ENCODE data around the gene CCDC190. TPM values are rescaled to one million over a fixed set of nuclear protein-coding genes. Genes with fewer than 3 reads are reported as not detected.

The CCDC190 gene
- total RNA-seq, 4 donors from 2014 or later: 0.40 to 0.89 TPM; not detected in 2

DNA sequence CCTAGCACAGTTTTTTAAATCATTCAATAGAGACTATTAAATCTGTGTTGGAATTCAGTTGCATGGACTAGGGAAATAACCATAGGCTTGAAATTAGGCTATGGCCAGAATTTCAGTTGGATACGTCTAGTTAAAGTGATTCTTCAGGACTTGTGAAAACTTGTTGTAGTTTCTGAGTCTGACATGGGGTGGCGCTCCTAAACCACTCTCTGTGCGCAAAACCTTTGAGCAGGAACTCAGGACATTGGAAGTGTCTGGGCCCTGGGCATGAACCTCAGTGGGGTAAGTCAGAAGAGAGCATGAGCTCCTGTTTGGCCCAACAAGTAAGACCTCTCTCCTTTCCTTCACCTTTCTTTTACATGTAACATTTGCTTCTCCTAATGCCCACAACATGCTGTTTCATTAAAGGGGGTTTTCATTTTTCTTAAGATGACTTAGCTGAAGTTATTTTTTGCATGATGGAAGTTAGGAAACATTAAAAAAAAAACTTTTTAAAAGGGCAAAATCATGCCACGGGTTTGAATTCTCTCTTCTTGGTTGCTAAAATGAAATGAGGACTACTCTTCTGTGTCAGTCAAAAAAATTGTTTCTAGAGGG is 17.1 kb upstream of the CCDC190 start:
- no peak for TF ChIP-seq POLR2A (IDR thresholded peaks at IDR 0.05)
- TF ChIP-seq, protein P1, sequence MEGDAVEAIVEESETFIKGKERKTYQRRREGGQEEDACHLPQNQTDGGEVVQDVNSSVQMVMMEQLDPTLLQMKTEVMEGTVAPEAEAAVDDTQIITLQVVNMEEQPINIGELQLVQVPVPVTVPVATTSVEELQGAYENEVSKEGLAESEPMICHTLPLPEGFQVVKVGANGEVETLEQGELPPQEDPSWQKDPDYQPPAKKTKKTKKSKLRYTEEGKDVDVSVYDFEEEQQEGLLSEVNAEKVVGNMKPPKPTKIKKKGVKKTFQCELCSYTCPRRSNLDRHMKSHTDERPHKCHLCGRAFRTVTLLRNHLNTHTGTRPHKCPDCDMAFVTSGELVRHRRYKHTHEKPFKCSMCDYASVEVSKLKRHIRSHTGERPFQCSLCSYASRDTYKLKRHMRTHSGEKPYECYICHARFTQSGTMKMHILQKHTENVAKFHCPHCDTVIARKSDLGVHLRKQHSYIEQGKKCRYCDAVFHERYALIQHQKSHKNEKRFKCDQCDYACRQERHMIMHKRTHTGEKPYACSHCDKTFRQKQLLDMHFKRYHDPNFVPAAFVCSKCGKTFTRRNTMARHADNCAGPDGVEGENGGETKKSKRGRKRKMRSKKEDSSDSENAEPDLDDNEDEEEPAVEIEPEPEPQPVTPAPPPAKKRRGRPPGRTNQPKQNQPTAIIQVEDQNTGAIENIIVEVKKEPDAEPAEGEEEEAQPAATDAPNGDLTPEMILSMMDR (IDR thresholded peaks at IDR 0.05): peak in 5 of 6 experiments; percentile 28 to 73 (median 57)
- Histone ChIP-seq H3K27me3 (no peaks in the 10 kb centered on the region), H3K4me1 (no peaks in the 10 kb centered on the region), H3K4me3 (replicated peaks in 1 of 3) (no peak overlapping the region), H3K27ac (no peak overlapping the region), H3K9me3 (no peaks in the 10 kb centered on the region), H3K36me3 (no peaks in the 10 kb centered on the region)
- 34% methylated on average over 4 of the region's 4 CpGs for WGBS, 2 donors
- peak; percentile 38 to 52 for DNase-seq
- intact Hi-C loops (cut with DNase I): loop anchor here (10.0 kb wide), 1 partner anchor 187 kb away; the partner anchor contains the start of gene RGS4

DNA sequence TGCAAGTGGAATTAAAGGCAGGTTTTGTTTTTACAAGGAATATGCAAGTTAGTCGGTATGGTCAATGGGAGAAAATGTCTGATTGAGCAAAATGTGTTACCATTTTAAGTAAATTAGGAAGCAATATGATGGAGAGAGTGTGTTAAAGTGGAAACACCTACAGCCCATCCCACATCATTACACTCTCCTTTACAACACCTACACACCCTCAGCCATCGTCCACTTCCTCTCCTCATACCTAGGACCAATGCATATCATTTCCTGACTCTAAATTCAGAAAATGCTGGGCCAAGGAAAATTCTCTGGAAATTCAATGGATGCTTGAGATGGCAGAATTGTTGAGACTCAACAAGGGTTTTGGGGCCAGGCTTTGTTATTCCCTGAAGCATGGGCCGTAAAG is 16.4 kb upstream of the CCDC190 start:
- Histone ChIP-seq H3K4me1 (no peaks in the 10 kb centered on the region), H3K4me3 (replicated peaks in 1 of 3) (no peak overlapping the region), H3K9me3 (no peaks in the 10 kb centered on the region), H3K36me3 (no peaks in the 10 kb centered on the region), H3K27ac (no peak overlapping the region), H3K27me3 (no peaks in the 10 kb centered on the region)
- no peak for DNase-seq
- intact Hi-C loops (cut with DNase I): loop anchor here (10.0 kb wide), 1 partner anchor 187 kb away; the partner anchor contains the start of gene RGS4
- TF ChIP-seq, protein P1 (IDR thresholded peaks at IDR 0.05): no peak
- no peak for TF ChIP-seq POLR2A (IDR thresholded peaks at IDR 0.05)
- WGBS, 2 donors: 92 to 94% methylated on average over 3 of the region's 3 CpGs

DNA sequence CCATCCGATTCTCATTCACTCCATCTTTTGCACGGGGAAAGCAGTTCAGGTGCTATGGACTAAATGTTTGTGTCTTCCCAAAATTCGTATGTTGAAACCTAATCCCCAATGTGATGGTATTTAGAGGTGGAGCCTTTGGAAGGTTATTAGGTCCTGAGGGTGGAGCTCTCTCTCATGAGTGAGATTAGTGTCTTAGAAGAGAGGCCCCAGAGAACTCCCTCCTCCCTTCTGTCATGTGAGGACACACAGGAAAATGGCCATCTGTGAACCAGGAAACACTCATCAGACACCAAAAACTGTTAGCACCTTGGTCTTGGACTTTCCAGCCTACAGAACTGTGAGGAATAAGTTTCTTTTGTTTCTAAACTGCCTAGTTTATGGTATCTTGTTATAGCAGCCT is 15.8 kb upstream of the CCDC190 start:
- DNase-seq: no peak
- H3K4me1 ChIP-seq: no peaks in the 10 kb centered on the region
- no peaks in the 10 kb centered on the region for H3K36me3 ChIP-seq
- no peaks in the 10 kb centered on the region for H3K27me3 ChIP-seq
- H3K27ac ChIP-seq: no peak overlapping the region
- no peak overlapping the region for H3K4me3 ChIP-seq (replicated peaks in 1 of 3)
- 58% methylated on average over 3 of the region's 3 CpGs for WGBS, 2 donors
- intact Hi-C loops (cut with DNase I): loop anchor here (10.0 kb wide), 1 partner anchor 188 kb away; the partner anchor contains the start of gene RGS4
- no peaks in the 10 kb centered on the region for H3K9me3 ChIP-seq
- no peak for TF ChIP-seq POLR2A (IDR thresholded peaks at IDR 0.05)
- TF ChIP-seq, protein P1 (IDR thresholded peaks at IDR 0.05): no peak

DNA sequence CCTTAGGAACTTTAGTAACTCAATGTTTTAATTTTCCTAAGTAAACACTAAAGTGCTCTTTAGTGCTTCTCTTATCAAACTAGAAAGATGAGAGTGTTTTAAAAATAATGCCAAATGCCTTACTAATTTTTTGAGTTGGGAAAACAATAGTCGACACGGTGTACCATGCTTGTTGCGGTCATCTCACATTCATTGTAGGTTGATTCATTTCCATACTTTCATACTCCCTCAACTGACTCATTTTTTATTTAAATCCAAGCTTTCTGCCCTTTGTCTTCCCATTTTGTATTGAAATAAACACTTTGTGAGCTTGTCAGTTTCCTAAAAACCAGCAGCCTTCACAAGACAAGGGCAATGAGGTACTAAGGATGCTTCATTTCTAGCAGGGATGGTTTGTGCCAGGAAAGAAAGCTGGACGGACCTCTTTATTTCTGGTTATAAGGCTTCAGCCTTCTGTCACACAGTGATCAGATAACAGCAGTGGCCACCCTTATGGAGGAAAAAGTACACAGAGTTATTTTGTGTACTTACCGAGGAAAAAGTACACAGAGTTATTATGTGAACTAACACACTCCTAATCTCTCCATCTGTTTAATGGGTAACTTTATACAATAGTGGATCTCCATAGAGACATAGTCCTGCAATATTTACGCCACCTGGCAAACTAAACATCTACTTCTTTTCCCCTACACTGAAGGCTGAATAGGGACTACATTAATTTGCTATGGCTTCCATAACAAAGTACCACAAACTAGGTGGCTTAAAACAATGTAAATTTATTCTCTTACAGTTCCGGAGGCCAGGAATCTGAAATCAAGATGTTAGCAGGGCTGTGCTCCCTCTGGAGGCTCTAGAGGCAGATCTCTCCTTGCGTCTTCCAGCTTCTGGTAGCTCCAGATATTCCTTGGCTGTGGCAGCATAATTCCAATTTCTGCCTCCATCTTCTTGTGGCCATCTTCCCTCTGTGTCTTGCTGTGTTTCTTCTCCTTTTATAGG is 13.0 kb upstream of the CCDC190 start:
- H3K36me3 ChIP-seq: no peaks in the 10 kb centered on the region
- no peaks in the 10 kb centered on the region for H3K9me3 ChIP-seq
- intact Hi-C loops (cut with DNase I): loop anchor here (10.0 kb wide), 1 partner anchor 191 kb away; the partner anchor contains the start of gene RGS4
- H3K27me3 ChIP-seq: no peaks in the 10 kb centered on the region
- TF ChIP-seq, protein P1 (IDR thresholded peaks at IDR 0.05): no peak
- TF ChIP-seq POLR2A (IDR thresholded peaks at IDR 0.05): no peak
- WGBS, 2 donors: 74 to 76% methylated on average over 8 of the region's 8 CpGs
- no peaks in the 10 kb centered on the region for H3K4me1 ChIP-seq
- H3K4me3 ChIP-seq (replicated peaks in 1 of 3): no peak overlapping the region
- DNase-seq: no peak
- no peak overlapping the region for H3K27ac ChIP-seq
